Stimulated activated CD8-positive, alpha-beta memory T cell treated with anti-CD3 and anti-CD28 coated beads, Interleukin-2, amount 100 ng/mL, for 1 hour (primary cell): ENCODE measurements around the gene KAT2B.
"Not testable (repeated sequence)": the region's sequence is repeated elsewhere in the genome, so short reads cannot be mapped to it uniquely, and the experiment has no call there.

ENCODE experiments used
- DNase-seq, 2 donors: peaks; one replicate each; pipeline ENCODE4 v3.0.0-alpha.2; 2020; ENCODE audit warnings: low read depth in 2 of 2

Gene KAT2B

DNA sequence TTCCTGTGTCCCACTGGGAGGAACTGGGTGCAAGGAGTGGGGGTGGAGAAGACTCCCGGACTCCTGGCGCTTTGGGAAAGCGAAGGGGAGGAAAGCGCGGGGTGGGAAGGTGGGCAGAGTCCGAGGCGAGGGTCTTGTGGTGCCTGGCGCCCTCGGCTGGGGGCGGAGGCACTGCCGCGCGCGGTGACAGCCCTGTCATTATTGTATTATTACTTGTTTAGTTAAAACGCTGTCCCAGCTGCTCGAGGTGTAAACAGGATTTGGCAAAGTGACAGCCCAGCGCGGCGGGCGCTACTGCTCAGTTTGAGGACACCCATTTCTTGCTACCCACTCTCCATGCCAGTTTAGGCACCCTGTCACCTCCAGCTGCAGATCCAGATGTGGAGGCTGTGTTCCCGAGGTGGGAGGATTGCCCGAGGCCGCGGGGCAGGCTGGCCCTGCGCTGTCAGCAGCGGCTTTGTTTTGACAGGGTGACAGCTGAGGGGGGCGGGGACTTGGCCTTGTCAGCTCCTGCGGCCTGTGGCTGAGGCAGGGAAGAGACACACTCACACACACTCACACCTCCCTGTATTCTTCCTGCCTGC is 1.0 kb downstream of the KAT2B start:
- peak; percentile 44 to 52 for DNase-seq

DNA sequence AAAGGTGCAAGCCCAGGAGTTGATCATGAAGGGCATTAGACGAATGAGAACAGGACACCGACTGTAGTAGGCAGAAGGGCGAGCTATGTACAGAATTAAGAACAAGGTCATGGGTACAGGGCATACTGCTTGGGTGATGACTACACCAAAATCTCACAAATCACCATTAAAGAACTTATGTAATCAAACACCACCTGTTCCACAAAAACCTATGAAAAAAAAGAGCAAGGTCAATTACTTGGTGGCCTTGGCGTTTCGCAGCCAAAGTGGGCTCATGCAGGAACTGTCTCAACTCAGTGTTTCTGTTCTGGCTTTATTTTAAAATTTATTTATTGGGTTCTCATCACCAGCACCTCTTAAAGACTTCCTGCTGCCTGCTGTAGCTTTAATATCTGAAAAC is 2.1 kb downstream of the KAT2B start:
- no peak for DNase-seq

DNA sequence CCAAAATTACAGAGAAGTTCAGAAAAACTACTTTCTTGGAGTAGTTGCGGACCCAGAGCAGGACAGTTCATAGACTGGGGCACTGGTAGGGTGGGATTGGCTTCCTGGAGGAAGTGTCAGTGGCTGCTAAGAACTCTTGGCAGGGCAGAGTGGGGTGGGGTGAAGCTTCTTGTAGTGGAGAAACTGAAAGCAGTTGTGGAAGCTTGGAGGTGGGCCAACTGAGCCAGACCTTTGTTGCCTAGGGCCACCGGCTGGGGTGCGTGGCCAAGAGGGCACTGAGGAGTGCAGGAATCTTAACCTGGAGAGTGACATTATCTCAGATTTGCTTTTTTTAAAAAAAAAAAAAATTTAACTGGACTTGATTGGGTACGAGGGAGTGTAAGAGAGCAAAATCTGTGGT is 3.1 kb downstream of the KAT2B start:
- DNase-seq = peak; percentile 9 to 24

DNA sequence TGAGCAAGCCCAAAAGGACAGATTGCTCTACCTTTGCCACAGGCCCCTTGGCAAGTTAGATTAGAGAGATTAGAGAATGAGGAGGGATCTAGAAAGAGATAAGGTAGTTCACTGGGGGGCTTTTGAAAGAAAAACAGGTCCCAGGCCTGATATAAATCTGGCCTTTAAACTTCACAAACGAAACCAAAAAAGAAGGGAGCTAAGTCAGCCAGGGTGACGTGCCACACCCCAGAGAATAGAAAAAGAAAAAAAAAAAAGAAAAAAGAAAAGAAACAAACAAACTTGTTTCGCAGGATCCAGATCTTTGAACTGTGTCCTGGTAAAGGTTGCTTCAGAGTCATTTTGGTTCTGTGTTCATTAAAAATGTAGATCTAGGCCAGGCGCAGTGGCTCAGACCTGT is 3.6 kb downstream of the KAT2B start:
- DNase-seq = no peak

DNA sequence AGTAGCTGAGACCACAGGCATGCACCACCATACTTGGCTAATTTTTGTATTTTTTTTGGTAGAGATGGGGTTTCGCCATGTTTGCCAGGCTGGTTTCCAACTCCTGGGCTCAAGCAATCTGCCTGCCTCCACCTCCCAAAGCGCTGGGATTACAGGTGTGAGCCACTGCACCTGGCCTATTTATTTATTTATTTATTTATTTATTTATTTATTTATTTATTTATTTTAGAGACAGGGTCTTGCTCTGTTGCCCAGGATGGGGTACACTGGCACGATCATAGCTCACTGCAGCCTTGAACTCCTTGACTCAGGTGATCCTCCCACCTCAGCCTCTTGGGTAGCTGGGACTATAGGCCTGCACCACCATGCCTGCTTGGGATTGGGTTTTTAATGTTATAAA is 4.9 kb downstream of the KAT2B start:
- not testable (repeated sequence) for DNase-seq

DNA sequence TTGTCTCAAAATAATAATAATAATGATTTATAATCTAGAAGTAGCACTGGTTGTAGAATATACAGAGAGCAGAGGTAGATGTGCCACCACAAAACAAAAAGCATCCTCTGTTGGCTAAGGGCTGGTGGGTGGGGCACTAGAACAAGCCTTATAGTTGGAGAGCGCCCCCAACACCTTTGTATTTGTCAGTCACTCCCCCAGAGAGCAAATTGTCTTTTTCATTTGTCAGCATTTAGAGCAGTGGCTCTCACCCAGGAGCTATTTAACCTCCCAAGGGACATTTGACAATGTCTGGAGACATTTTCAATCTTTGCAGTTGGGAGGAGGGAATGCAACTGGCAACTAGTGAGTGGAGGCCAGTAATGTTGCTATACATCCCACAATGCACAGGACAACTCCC is 6.3 kb downstream of the KAT2B start:
- no peak for DNase-seq

DNA sequence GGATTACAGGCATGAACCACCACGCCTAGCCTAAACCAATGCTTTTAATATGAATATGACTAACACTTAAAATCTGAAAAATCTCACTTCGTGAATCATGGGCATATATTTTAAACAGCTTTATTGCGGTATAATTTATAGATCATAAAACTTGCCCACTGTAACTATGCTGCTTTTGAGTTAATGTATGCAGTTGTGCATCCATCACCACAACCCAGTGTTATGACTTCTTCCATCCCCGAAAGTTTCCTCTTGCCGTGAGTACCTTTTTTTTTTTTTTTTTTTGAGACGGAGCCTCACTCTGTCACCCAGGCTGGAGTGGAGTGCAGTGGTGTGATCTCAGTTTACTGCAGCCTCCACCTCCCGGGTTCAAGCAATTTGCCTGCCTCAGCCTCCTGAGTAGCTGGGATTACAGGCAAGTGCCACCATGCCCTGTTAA is 7.1 kb downstream of the KAT2B start:
- DNase-seq = no peak

DNA sequence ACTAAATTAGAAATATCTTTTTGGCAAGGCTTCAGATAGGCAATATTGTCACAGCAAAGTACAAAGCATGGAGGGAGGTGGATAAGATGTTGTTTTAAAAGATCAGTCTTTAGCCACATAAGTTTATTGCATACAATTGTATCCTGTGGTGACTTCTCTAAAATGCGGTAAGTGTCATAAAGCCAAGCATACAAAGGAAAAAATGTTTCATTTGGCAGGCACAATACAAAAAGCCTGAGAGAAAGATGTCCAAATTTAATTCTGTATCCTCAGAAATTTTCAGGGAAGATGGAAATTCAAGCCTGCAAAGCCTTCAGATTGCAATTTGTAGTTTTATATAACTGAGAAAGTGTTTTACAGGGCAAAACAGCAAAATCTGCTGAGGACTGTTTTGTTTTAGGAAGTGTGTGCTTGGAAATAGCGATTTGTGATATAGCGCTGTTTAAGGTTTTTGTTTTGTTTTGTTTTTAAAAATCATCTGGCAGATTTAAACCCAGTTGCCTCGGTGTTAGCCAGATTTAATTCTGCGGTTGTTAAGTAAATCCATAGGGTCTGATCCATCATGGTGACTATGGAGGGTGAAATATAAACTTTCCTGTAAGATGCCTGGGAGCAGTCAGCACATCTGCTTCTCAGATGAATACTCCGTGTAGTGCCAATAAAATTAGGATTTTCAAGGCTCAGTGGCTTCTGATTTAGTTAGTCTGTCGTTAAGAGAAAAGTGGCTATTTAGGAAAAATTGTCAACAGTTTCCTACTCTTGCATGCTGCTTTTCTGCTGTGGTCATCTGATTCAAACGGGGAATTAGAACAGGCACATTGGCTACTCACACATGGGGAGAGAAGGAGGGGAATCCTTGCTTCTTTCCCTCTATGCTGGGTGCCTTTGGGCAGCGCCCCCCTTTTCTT is 8.0 kb downstream of the KAT2B start:
- no peak for DNase-seq

DNA sequence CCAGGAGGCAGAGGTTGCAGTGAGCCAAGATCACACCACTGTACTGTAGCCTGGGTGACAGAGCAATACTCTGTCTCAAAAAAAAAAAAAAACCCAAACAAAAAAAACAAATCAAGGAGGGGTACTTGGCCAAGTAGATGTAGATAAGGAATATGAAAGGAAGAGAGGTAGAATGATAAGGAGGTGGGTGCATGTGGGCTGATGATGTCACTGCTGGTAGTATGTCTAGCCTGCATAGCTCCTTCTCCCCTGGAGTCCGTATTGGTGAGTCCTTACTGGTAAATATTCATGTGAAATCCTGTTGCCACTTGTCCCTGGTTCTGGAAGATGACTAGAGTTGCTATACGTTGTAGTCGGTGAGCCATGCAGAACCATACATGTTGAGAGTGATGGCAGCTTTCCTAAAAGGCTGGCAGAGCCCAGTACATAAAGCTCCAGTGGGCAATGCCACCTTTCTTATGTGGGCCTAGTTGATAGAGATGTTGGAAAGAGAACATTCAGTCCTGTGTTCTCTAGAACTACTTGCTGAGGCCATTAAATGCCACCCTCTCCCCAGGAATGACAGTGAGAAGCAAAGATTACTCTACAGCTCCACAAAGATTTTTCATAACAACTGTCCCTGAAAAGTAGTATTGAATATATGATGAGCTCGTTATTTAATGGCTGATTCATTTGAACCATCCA is 11.0 kb downstream of the KAT2B start:
- DNase-seq = no peak

DNA sequence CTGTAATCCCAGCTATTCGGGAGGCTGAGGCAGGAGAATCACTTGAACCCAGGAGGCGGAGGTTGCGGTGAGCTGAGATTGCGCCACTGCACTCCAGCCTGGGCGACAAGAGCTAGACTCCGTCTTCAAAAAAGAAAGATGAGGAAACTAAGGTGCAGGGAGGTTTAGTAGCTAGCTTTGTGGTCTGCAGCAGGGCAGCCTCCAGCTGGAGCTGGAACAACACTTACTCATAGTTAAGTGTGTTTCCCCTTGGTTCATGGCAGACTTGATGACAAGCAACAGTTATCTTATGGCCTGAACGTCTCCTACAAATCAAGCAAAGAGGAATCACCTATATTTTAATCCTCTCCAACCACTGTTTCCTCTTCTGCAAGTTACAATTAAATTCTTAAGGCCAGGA is 12.6 kb downstream of the KAT2B start:
- no peak for DNase-seq

DNA sequence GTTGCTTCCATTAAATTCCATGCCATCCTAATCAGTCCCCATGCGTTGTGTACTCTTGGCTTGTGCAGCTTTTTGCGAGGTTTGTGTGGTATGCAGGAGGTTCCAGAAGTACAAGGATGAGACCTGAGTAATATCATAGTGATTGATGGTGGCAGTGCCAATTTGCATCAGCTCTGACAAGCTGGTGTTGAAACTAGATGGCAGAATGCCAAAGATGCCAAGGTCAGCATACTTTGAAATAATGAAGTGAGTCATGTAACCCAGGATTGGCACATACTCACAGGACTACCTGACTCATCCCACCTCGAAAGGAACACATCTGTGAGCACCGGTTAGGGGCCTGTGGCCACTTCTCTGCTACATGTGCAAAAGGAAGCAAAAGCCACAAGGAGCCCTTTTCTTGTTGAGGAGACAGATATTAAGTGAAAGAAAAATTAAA is 14.3 kb downstream of the KAT2B start:
- peak; percentile 38 to 49 for DNase-seq

DNA sequence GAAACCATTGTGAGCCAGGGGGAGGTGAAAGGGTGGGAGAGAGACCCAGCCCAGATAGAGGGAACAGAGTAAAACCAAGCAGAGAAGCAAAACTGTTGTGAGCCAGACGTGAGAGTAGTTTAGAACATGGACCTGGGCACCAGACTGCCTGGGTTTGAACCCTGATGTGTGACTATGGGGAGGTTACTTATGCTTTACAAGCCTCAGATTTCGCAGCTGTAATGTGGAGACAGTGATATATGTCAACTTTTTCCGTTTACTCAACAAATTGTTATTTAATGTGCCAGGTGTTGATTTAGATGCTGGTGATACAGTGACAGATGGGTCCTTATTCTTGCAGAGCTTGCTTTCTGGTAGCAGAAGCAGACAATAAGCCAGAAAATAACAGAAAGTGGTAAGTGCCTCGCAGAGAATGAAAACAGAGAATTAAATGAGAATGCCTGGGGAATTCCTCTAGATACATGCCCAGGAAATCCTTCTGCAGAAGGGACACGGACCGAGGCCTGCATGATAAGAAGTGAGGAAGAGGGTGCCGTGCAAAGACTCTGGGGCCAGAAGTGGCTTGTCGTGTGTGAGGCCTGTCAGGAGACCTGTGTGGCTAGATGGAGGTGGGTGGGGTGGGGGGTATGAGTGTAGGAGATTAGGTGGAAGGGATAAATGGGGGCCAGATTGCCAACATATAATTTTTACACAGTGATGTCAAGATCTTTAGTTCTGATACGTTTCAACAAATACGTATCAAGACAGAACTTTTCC is 15.0 kb downstream of the KAT2B start:
- no peak for DNase-seq

DNA sequence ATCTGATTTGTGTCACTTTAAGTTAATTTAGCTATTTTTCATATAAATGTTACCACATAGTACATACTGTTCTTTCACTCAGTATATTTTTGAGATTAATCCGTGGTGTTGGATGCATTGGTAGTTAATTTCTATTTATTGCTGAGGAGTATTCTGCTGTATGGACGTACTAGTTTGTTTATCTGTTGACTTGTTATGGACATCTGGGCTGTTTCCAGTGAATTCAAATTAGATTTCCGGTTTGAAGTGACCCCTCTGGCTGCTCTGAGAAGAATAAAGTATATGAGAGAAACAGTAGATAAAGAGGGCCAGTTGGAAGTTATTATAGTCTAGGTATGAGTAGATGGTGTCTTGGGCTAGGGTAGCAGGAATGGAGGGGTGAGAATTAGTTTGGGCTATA is 15.6 kb downstream of the KAT2B start:
- DNase-seq = no peak

DNA sequence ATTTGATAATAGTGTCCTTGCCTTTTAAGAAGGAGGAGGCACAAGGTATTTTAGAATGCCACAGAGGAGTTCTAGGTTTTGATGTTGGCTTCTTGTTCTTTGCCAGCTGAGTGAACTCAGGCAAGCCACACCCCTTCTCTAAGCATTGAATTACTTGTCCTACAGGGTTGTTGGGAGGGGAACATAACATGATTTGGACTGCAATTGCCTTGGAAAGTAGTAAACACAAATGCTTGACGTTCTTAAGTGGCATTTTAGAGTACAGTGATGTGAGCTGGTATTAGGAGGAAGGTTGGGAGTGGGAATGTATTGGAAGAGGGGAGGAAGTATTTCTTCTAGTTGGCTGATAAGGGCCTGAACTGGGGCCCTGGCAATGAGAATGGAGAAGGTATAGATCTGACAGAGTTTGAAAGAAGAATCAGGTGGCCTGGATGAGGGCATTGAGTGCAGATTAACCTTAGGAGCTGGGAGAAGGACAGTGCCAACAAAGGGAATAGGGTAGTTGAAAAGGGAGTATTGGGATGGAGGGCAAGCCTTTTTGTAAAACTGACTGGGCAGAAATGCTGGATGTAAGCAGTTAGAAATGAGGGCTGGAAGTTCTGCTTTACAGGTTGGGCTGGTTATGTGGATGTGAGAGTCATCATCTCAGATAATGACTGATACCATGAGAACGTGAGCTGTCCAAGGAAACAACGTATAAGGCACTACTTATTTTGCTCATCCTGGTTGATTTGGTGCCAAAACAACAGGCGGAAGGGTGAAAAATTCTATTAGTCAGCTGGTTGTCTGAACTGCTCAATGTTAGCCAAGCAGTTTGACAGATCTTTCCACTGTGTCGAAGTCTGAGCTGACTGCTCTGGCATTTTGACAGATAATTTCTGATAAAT is 16.7 kb downstream of the KAT2B start:
- no peak for DNase-seq

DNA sequence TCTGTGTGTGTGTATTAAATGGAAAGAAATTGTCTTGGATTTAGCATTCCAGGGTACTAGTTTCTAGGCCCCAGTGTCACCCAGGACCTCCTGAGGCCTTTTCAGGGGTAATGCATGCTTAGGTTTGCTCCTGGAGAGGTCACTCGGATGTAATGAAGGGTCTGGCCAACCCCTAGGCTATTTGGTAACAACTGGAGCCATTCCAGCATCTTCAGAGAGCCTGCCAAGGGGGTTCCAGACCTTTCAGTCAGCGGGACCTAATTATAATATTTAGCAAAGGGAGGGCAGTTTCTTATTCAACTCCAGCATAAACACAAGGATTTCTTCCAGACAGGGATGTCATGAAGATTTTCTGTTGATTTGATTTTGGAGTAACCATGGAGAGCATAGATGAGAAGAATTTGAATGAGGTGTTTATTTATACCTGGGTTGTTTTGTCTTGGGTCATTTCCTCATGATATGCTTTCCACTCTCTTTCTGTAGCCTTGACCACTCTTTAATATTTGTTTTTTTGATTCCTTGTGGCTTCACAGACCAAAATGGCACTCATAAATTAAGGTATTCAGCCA is 17.4 kb downstream of the KAT2B start:
- DNase-seq = no peak

DNA sequence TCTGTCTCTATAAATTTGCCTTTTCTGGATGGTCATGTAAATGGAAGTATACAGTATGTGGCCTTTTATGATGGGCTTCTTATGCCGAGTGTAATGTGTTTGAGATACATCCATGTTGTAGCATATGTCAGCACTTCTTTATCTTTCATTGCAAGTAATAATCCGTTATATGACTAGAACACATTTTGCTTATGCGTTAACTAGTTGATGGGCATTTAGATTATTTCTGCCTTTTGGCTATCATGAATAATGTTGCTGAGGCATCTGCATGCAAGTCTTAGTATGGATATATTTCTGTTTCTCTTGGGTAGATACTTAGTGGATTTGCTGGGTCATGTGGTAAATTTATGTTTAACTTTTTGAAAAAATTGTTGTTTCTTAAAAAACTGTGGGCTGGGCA is 19.7 kb downstream of the KAT2B start:
- no peak for DNase-seq

DNA sequence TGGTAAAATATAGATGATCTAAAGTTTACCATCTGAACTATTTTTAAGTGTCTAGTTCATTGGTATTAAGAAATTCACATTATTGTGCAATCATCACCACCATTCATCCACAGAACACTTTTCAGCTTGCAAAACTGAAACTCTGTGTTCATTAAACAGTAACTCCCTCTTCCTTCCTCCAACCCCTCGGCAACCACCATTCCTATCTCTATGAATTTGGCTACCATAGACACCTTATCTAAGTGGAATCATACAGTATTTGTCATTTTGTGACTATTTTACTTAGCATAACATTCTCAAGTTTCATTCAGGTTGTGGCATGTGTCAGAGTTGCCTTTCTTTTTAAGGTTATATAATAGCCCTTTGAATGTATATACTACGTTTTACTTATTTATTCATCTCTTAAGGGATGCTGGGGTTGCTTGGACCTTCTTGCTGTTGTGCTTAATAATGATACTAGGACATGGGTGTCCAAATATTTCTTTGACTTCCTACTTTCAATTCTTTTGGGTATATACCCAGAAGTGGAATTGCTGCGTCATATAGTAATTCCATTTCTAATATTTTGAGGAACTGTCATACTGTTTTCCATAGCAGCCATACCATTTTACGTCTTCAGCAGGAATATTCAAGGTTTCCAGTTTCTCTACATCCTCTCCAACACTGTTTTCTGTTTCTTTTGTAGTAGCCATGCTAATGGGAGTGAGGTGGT is 20.9 kb downstream of the KAT2B start:
- no peak for DNase-seq

DNA sequence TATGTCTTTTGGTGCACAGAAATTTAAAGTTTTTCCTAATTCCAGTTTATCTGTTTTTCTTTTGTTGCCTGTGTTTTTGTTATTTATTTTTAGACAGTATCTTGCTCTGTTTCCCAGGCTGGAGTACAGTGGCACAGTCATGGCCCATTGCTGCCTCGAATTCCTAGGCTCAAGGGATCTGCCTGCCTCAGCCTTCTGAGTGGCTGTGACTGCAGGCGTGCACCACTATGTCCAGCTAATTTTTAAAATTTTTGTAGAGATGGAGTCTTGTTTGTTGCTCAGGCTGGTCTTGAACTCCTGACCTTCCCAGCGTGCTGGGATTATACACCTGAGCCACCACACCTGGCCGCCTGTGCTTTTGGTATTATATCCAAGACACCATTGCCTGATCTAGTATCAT is 22.8 kb downstream of the KAT2B start:
- no peak for DNase-seq

DNA sequence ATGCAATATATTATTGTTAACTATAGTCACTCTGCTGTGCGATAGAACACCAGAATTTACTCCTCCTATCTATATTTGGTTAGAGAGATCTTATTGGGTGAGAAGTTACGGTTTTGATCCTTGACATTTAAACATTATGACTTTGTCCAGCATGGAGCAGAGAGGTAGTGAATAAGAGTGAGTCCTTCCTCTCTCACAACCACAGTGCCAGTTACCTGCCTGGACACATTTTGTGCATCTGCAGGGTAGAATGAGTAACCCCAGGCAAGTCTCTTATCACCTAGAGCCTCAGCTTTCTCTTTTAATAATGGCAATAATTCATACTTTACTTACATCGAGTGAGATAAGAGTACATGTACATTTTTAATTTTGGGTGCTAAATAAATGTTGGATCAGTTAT is 24.1 kb downstream of the KAT2B start:
- no peak for DNase-seq
